Chondrocyte (in vitro differentiated cells): ENCODE results near the gene CFDP1. TPM values are rescaled to one million over a fixed set of nuclear protein-coding genes. Genes with fewer than 3 reads are reported as not detected.

Experiments used
- DNase-seq: peaks from one replicate; pipeline ENCODE4 v3.0.0; 2021; ENCODE audit warnings: mixed read lengths, low spot score
- H3K27ac Mint-ChIP-seq: one replicate; pipeline ENCODE4 v1.8.0; 2021; ENCODE audit warnings: mild to moderate bottlenecking, moderate library complexity, mixed read lengths; ENCODE audit not compliant: unreplicated experiment
- H3K27me3 Mint-ChIP-seq: 2 replicates; pipeline ENCODE4 v1.8.0; 2021; ENCODE audit warnings: low read depth, mixed read lengths
- H3K36me3 Mint-ChIP-seq: 2 replicates; pipeline ENCODE4 v1.8.0; 2021; ENCODE audit warnings: low read depth, mixed read lengths
- H3K4me1 Mint-ChIP-seq: 2 replicates; pipeline ENCODE4 v1.8.0; 2021; ENCODE audit warnings: low read depth, mild to moderate bottlenecking, mixed read lengths
- H3K4me3 Mint-ChIP-seq: one replicate; pipeline ENCODE4 v1.8.0; 2021; ENCODE audit warnings: mild to moderate bottlenecking, moderate library complexity, mixed read lengths; ENCODE audit not compliant: unreplicated experiment
- H3K9me3 Mint-ChIP-seq: 2 replicates; pipeline ENCODE4 v1.8.0; 2021; ENCODE audit warnings: low read depth, mixed read lengths
- total RNA-seq: library from RNA; stranded (reverse); gene quantifications from 3 replicates; pipeline ENCODE4 v1.2.1, GENCODE V29; 2021
- TF ChIP-seq, protein P1 (sequence below): fragments of 200-600 bp; sonication (generic); IDR thresholded peaks from 2 replicates; pipeline ENCODE4 v1.5.0; 2021; ENCODE audit warnings: antibody characterized with exemption, mild to moderate bottlenecking, moderate library complexity

CFDP1 gene
- total RNA-seq, 1 donor from 2014 or later = 45.3 TPM

DNA sequence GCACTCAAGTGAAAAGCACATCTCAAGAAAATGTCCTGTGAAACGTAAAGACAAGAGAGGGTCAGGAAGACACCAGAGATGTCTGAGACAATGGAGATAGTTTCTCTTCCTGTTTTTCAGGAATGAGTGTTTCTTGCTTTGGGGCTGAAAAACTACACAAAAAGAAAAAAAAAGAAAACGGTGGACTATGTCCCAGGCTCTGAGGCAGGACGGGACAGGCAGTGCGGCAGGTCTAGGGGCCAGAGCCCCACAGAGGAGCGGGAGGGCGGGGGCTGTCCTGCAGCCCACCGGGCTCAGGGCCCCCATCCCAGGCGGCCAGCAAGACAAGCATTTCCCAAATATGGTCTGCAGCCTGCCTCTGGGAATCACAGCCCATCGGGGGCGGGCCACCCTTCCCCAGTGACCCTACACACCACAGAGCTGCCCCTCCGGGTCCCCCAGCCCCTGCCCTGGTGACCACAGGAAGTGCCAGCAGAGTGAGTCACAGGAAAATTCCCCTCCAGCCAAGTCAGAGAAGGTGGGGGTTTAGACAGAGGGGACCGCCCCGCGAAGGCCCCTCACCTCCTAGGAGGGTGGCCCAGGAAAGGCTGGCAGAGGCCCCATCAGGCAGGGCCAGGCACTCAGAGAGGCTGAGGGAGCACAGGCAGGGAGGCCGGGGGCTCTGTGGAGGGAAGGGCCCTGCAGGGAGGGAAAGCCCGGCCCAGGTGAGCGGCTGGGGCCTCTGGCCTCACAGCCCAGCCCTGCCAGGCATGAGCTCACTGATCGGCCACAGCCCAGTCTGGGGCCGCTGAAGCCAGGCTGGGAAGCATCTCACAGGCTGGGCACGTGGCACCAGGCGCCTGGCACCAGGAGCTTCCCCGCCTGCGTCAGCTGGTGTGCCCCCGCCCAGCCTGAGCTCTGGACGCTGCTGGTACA, 188.2 kb downstream of the CFDP1 start:
- Mint-ChIP-seq H3K9me3 (no peaks in the 10 kb centered on the region), H3K36me3 (peaks cover 15% of the 10 kb centered on the region), H3K4me1 (peaks cover 92% of the 10 kb centered on the region), H3K27me3 (no peaks in the 10 kb centered on the region), H3K27ac (peak overlapping the region; percentile 100), H3K4me3 (peak overlapping the region; percentile 60)
- no peak for DNase-seq
- TF ChIP-seq, protein P1, sequence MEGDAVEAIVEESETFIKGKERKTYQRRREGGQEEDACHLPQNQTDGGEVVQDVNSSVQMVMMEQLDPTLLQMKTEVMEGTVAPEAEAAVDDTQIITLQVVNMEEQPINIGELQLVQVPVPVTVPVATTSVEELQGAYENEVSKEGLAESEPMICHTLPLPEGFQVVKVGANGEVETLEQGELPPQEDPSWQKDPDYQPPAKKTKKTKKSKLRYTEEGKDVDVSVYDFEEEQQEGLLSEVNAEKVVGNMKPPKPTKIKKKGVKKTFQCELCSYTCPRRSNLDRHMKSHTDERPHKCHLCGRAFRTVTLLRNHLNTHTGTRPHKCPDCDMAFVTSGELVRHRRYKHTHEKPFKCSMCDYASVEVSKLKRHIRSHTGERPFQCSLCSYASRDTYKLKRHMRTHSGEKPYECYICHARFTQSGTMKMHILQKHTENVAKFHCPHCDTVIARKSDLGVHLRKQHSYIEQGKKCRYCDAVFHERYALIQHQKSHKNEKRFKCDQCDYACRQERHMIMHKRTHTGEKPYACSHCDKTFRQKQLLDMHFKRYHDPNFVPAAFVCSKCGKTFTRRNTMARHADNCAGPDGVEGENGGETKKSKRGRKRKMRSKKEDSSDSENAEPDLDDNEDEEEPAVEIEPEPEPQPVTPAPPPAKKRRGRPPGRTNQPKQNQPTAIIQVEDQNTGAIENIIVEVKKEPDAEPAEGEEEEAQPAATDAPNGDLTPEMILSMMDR = peak; percentile 10

DNA sequence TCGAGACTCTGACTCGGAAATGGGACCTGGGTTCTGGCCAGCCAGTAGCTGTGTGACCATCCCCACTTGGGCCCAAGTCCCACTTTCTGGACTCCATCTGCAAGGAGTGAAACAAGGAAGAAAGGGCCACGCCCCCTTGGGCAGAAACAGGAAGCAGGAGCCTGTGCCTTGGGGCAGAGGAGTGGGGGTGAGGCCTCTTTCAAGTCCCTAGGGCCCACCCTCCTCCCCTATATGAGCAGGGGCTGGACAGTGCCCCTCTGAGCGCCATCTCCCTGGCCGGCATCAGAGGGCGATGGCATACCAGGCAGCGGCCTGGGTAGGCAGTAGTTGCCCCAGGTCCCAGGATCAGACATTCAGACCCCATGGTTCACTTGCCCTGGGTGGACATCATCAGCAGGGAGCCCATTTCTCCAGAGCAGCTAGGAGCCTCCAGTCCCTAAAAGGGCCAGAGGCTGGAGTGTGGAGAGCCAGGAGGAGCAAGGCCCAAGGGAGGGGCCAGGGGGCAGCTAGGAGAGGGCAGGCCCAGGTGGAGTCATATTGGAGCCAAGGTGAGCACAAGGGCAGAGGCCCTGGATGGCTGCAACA, 189.0 kb downstream of the CFDP1 start:
- H3K4me3 Mint-ChIP-seq = peak overlapping the region; percentile 60
- H3K4me1 Mint-ChIP-seq = peaks cover 92% of the 10 kb centered on the region

More for the DNA sequence above, 189.0 kb downstream of the CFDP1 start:
- TF ChIP-seq, protein P1 = peak; percentile 34
- no peak for DNase-seq
- Mint-ChIP-seq H3K36me3 (peaks cover 18% of the 10 kb centered on the region), H3K9me3 (no peaks in the 10 kb centered on the region), H3K27me3 (no peaks in the 10 kb centered on the region), H3K27ac (peak overlapping the region; percentile 100)

Other genes with a start within 250 kb of the CFDP1 start
- not detected in 3 replicates for gene CTRB2, start 226.3 kb downstream of the CFDP1 start, total RNA-seq
- not detected in 3 replicates for gene CTRB1, start 214.5 kb downstream of the CFDP1 start, total RNA-seq
- 125 to 140 TPM (median 125 TPM) in 3 replicates for gene BCAR1, start 181.9 kb downstream of the CFDP1 start, total RNA-seq
- gene TMEM170A, start 31.2 kb upstream of the CFDP1 start, total RNA-seq = 12.7 to 14.5 TPM (median 13.4 TPM) in 3 replicates
- 6.3 to 7.1 TPM (median 6.7 TPM) in 3 replicates for gene CHST6, start 61.9 kb upstream of the CFDP1 start, total RNA-seq
- 0.07 to 0.17 TPM (median 0.10 TPM) in 3 replicates for gene CHST5, start 102.6 kb upstream of the CFDP1 start, total RNA-seq
- gene TMEM231, start 122.7 kb upstream of the CFDP1 start, total RNA-seq = 7.1 to 12.4 TPM (median 7.4 TPM) in 3 replicates
- gene GABARAPL2, start 132.9 kb upstream of the CFDP1 start, total RNA-seq = 58.6 to 99.0 TPM (median 64.5 TPM) in 3 replicates
- gene ADAT1, start 189.8 kb upstream of the CFDP1 start, total RNA-seq = 47.1 to 72.5 TPM (median 49.3 TPM) in 3 replicates
- 93.2 to 98.1 TPM (median 93.3 TPM) in 3 replicates for gene KARS1, start 214.2 kb upstream of the CFDP1 start, total RNA-seq
- 60.3 to 62.8 TPM (median 61.2 TPM) in 3 replicates for gene TERF2IP, start 214.3 kb upstream of the CFDP1 start, total RNA-seq
- not detected in 3 replicates for gene CPHXL2, start 243.5 kb upstream of the CFDP1 start, total RNA-seq